WTC11 (cell line): Measurements from ENCODE around the gene SORL1. TPM values are rescaled to one million over a fixed set of nuclear protein-coding genes. Genes with fewer than 3 reads are reported as not detected.

ENCODE experiments used
- ATAC-seq: fragments of 200-7000 bp; cut with Tn5 transposase; 2 replicates; pipeline ENCODE4 v1.10.0; 2021; ENCODE audit warnings: mild to moderate bottlenecking, moderate library complexity
- CTCF ChIA-PET: fragments of 300-600 bp; sonication (Branson Sonifier 250); formaldehyde crosslinking; loops from one replicate; lab custom pipeline; 2021; ENCODE audit warnings: antibody characterized with exemption; lab: Charles Lee
- POLR2A ChIA-PET: fragments of 350-600 bp; sonication (Branson Sonifier 250); formaldehyde crosslinking; loops from one replicate; lab custom pipeline; 2021; ENCODE audit warnings: antibody characterized with exemption; lab: Charles Lee
- DNase-seq: peaks from one replicate; pipeline ENCODE4 v3.0.0; 2021; ENCODE audit warnings: low spot score
- H3K27ac Mint-ChIP-seq: 2 replicates; pipeline ENCODE4 v1.8.0; 2021; ENCODE audit warnings: mixed read lengths
- H3K27me3 Mint-ChIP-seq: 2 replicates; pipeline ENCODE4 v1.8.0; 2021; ENCODE audit warnings: low read depth, mild to moderate bottlenecking, moderate library complexity, mixed read lengths
- H3K36me3 Mint-ChIP-seq: 2 replicates; pipeline ENCODE4 v1.8.0; 2021; ENCODE audit warnings: mixed read lengths
- H3K4me1 Mint-ChIP-seq: 2 replicates; pipeline ENCODE4 v1.8.0; 2022; ENCODE audit warnings: mixed read lengths
- H3K4me3 Mint-ChIP-seq: 2 replicates; pipeline ENCODE4 v1.8.0; 2021; ENCODE audit warnings: mild to moderate bottlenecking, moderate library complexity, mixed read lengths
- H3K9me3 Mint-ChIP-seq: 2 replicates; pipeline ENCODE4 v1.8.0; 2021; ENCODE audit warnings: mixed read lengths
- AFF4 ChIP-seq: sonication (generic); formaldehyde crosslinking; IDR thresholded peaks from 2 replicates; pipeline ENCODE4 v1.8.1; 2023; ENCODE audit warnings: mild to moderate bottlenecking, missing genetic modification reagents, borderline replicate concordance
- ATF1 ChIP-seq: sonication (generic); formaldehyde crosslinking; IDR thresholded peaks from 2 replicates; pipeline ENCODE4 v1.8.1; 2023; ENCODE audit warnings: mild to moderate bottlenecking, moderate library complexity, missing genetic modification reagents
- CTCF ChIP-seq: fragments of 200-600 bp; IDR thresholded peaks from 2 replicates; pipeline ENCODE4 v1.8.0; 2022; ENCODE audit warnings: antibody characterized with exemption
- E2F5 ChIP-seq: sonication (generic); formaldehyde crosslinking; IDR thresholded peaks from 2 replicates; pipeline ENCODE4 v1.8.1; 2022; ENCODE audit warnings: mild to moderate bottlenecking, moderate library complexity, missing genetic modification reagents
- ERG ChIP-seq: fragments of 250-450 bp; sonication (Bioruptor Pico); IDR thresholded peaks from 2 replicates; pipeline ENCODE4 v1.8.0; 2021; ENCODE audit warnings: mild to moderate bottlenecking
- FOXP1 ChIP-seq: sonication (generic); formaldehyde crosslinking; IDR thresholded peaks from 2 replicates; pipeline ENCODE4 v1.8.0; 2022; ENCODE audit warnings: missing genetic modification reagents, mild to moderate bottlenecking, moderate library complexity, borderline replicate concordance
- HMGA2 ChIP-seq: fragments of 250-450 bp; sonication (Bioruptor Pico); IDR thresholded peaks from 2 replicates; pipeline ENCODE4 v1.4.0; 2021; ENCODE audit warnings: mild to moderate bottlenecking, moderate library complexity
- MXD4 ChIP-seq: fragments of 250-450 bp; sonication (Bioruptor Pico); IDR thresholded peaks from 2 replicates; pipeline ENCODE4 v1.8.0; 2021; ENCODE audit warnings: mild to moderate bottlenecking, moderate library complexity, borderline replicate concordance
- NFE2L1 ChIP-seq: sonication (generic); formaldehyde crosslinking; IDR thresholded peaks from 2 replicates; pipeline ENCODE4 v1.8.1; 2023; ENCODE audit warnings: missing genetic modification reagents
- NFYB ChIP-seq: sonication (generic); formaldehyde crosslinking; conservative IDR thresholded peaks from 2 replicates; pipeline ENCODE4 v1.8.0; 2022; ENCODE audit warnings: low read depth, missing genetic modification reagents
- NR1H2 ChIP-seq: sonication (generic); formaldehyde crosslinking; IDR thresholded peaks from 2 replicates; pipeline ENCODE4 v1.9.0; 2021; ENCODE audit warnings: mild to moderate bottlenecking, moderate library complexity, missing genetic modification reagents
- PREB ChIP-seq: sonication (generic); formaldehyde crosslinking; IDR thresholded peaks from 2 replicates; pipeline ENCODE4 v1.8.1; 2022; ENCODE audit warnings: mild to moderate bottlenecking, missing genetic modification reagents, moderate library complexity, borderline replicate concordance
- RORB ChIP-seq: fragments of 250-450 bp; sonication (Bioruptor Pico); IDR thresholded peaks from 2 replicates; pipeline ENCODE4 v1.9.0; 2021; ENCODE audit warnings: mild to moderate bottlenecking
- TCF7 ChIP-seq: sonication (generic); formaldehyde crosslinking; IDR thresholded peaks from 2 replicates; pipeline ENCODE4 v1.8.0; 2022; ENCODE audit warnings: mild to moderate bottlenecking, low read depth, missing genetic modification reagents, moderate library complexity
- ZNF219 ChIP-seq: sonication (generic); formaldehyde crosslinking; IDR thresholded peaks from 2 replicates; pipeline ENCODE4 v1.8.0; 2023; ENCODE audit warnings: missing genetic modification reagents, mild to moderate bottlenecking, borderline replicate concordance
- ZNF317 ChIP-seq: sonication (generic); formaldehyde crosslinking; IDR thresholded peaks from 2 replicates; pipeline ENCODE4 v1.8.1; 2023; ENCODE audit warnings: low read depth, mild to moderate bottlenecking, moderate library complexity, missing genetic modification reagents, borderline replicate concordance
- total RNA-seq: library from RNA; stranded (reverse); gene quantifications from 3 replicates; pipeline ENCODE4 v1.2.3, GENCODE V29; 2021
- TF ChIP-seq, protein P1 (sequence below): sonication (generic); formaldehyde crosslinking; IDR thresholded peaks from 2 replicates; pipeline ENCODE4 v1.8.1; 2022; ENCODE audit warnings: low read depth, mild to moderate bottlenecking, moderate library complexity, missing genetic modification reagents, borderline replicate concordance

Gene SORL1
- total RNA-seq, 1 experiment from 2014 or later = 87.1 TPM

DNA sequence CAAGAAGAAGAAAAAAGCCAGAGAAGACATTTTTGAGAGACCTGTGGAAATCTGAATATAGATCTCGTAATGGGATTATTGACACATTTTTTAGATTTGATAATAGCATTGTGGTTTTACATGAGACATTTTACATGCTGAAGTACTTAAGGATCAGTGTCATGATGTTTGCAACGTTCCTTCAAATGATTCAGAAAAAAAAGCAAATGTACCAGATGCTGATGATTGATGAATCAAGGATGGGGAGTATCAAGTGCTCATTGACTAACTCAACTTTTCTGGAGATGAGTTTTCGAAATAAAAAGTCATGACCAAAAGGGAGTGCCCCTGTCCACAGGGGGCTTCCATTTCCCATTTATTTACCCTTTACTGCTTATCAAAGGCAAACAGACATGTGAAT lies 207.7 kb downstream of the SORL1 start (continued):
- no peak for TF ChIP-seq AFF4 (CRISPR knock-in tag)
- no peak for TF ChIP-seq CTCF
- no peak for TF ChIP-seq HMGA2 (CRISPR knock-in tag)
- no peak for TF ChIP-seq FOXP1 (CRISPR knock-in tag)

- no peak for ATAC-seq
- no peak overlapping the region for H3K4me3 Mint-ChIP-seq
- ChIA-PET POLR2A (no interaction called here), CTCF (no interaction called here)
- H3K4me1 Mint-ChIP-seq = no peaks in the 10 kb centered on the region
- H3K36me3 Mint-ChIP-seq = peaks cover 16% of the 10 kb centered on the region
- peaks cover 28% of the 10 kb centered on the region for H3K9me3 Mint-ChIP-seq
- peaks cover 5% of the 10 kb centered on the region; the same call in 1 of the 2 replicates for H3K27me3 Mint-ChIP-seq
- H3K27ac Mint-ChIP-seq = no peak overlapping the region
- DNase-seq = no peak
- TF ChIP-seq PREB (CRISPR knock-in tag) = no peak
- no peak for TF ChIP-seq MXD4
- TF ChIP-seq ZNF317 = no peak
- no peak for TF ChIP-seq NFE2L1 (CRISPR knock-in tag)
- TF ChIP-seq RORB (CRISPR knock-in tag) = no peak
- TF ChIP-seq ERG (CRISPR knock-in tag) = no peak
- TF ChIP-seq HMGA2 (CRISPR knock-in tag) = no peak
- TF ChIP-seq NFYB (CRISPR knock-in tag) = no peak
- TF ChIP-seq ZNF219 (CRISPR knock-in tag) = no peak
Observed at GRCh38 chr11:121661880-121662486, 209.9 kb downstream of the SORL1 start.

- H3K4me1 Mint-ChIP-seq = no peaks in the 10 kb centered on the region
- H3K27me3 Mint-ChIP-seq = peaks cover 2% of the 10 kb centered on the region; the same call in 1 of the 2 replicates
- DNase-seq = no peak
- ChIA-PET CTCF (interaction anchor here (2.2 kb wide), 1 partner anchor 9 kb away, joined by 7 read pairs; no protein-coding TSS in a partner anchor), POLR2A (no interaction called here)
- H3K9me3 Mint-ChIP-seq = peaks cover 19% of the 10 kb centered on the region
- no peak for ATAC-seq
- peaks cover 4% of the 10 kb centered on the region for H3K36me3 Mint-ChIP-seq
- H3K27ac Mint-ChIP-seq = no peak overlapping the region
- H3K4me3 Mint-ChIP-seq = no peak overlapping the region
- TF ChIP-seq, protein P1, sequence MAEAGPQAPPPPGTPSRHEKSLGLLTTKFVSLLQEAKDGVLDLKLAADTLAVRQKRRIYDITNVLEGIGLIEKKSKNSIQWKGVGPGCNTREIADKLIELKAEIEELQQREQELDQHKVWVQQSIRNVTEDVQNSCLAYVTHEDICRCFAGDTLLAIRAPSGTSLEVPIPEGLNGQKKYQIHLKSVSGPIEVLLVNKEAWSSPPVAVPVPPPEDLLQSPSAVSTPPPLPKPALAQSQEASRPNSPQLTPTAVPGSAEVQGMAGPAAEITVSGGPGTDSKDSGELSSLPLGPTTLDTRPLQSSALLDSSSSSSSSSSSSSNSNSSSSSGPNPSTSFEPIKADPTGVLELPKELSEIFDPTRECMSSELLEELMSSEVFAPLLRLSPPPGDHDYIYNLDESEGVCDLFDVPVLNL (CRISPR knock-in tag) = no peak
- no peak for TF ChIP-seq FOXP1 (CRISPR knock-in tag)
- TF ChIP-seq ATF1 (CRISPR knock-in tag) = no peak
- no peak for TF ChIP-seq PREB (CRISPR knock-in tag)
- no peak for TF ChIP-seq NR1H2 (CRISPR knock-in tag)
- TF ChIP-seq TCF7 (CRISPR knock-in tag) = no peak
- TF ChIP-seq E2F5 (CRISPR knock-in tag) = no peak
- TF ChIP-seq CTCF = no peak
Observed at GRCh38 chr11:121664144-121664543, 212.0 kb downstream of the SORL1 start.
